HCT116 (cell line): ENCODE measurements around the gene MMP17. TPM values are rescaled to one million over a fixed set of nuclear protein-coding genes. Genes with fewer than 3 reads are reported as not detected.

Experiments
- ATAC-seq: fragments of 200-7000 bp; cut with Tn5 transposase; 2 replicates; pipeline ENCODE4 v1.9.1; 2020; ENCODE audit warnings: mild to moderate bottlenecking, moderate library complexity
- BruUV-seq: library from RNA; stranded (reverse); fragments of 400-500 nt; replicated peaks from 2 replicates; lab custom pipeline; 2021; lab: Mats Ljungman, UMichigan
- CTCF ChIA-PET: fragments of 300-600 bp; sonication (Branson Sonifier 250); formaldehyde crosslinking; loops from one replicate; lab custom pipeline; 2021; ENCODE audit warnings: antibody characterized with exemption; lab: Charles Lee
- POLR2A ChIA-PET: fragments of 300-600, 350-600 bp; sonication (Branson Sonifier 250); formaldehyde crosslinking; loops from one replicate; lab custom pipeline; 2021; ENCODE audit warnings: antibody characterized with exemption; lab: Charles Lee
- RAD21 ChIA-PET, 2 experiments: fragments of 300-600 bp; sonication (Branson Sonifier 250); formaldehyde crosslinking; loops; one replicate each; lab custom pipeline; 2023; ENCODE audit warnings: low total read pairs in 2 of 2; ENCODE audit not compliant: uncharacterized antibody in 2 of 2, unreplicated experiment in 2 of 2, low non-redundant PET in 1 of 2; lab: Charles Lee
- DNase-seq: peaks from one replicate; pipeline ENCODE4 v3.0.0-alpha.2; 2010; ENCODE audit warnings: low read depth, low spot score
- H2AFZ ChIP-seq: fragments of 200-600 bp; shearing (Covaris generic), sonication (generic); 2 replicates; pipeline ENCODE4 v1.6.1; 2017; ENCODE audit warnings: low read depth, mixed run types, mixed read lengths, antibody characterized with exemption, low read length; ENCODE audit not compliant: poor library complexity, severe bottlenecking
- H3K27ac ChIP-seq: 2 replicates; pipeline ENCODE4 v1.5.1; 2012; ENCODE audit warnings: low read depth, low read length
- H3K27me3 ChIP-seq: fragments of 200-600 bp; sonication (generic); 2 replicates; pipeline ENCODE4 v1.6.1; 2016; ENCODE audit warnings: mixed run types, low read length, mixed read lengths; ENCODE audit not compliant: insufficient read depth
- H3K36me3 ChIP-seq, 2 experiments: fragments of 200-500 bp in 1 of 2; fragments of 200-600 bp in 1 of 2; sonication (Bioruptor generic) in 1 of 2; sonication (generic) in 1 of 2; 2 replicates each; pipeline versions ENCODE4 v1.5.1 to v1.6.1; 2014 to 2016; ENCODE audit warnings: low read length in 2 of 2, inconsistent platforms in 1 of 2, mixed read lengths in 1 of 2, mixed run types in 1 of 2; ENCODE audit not compliant: insufficient read depth in 2 of 2, control insufficient read depth in 1 of 2
- H3K4me1 ChIP-seq, 2 experiments: fragments of 200-600 bp in 1 of 2; sonication (generic) in 1 of 2; 2 replicates each; pipeline versions ENCODE4 v1.5.1 to v1.6.1; 2012 to 2017; ENCODE audit warnings: low read length in 2 of 2, inconsistent platforms in 1 of 2, mild to moderate bottlenecking in 1 of 2, mixed read lengths in 1 of 2, mixed run types in 1 of 2, moderate library complexity in 1 of 2; ENCODE audit not compliant: insufficient read depth in 2 of 2, control insufficient read depth in 1 of 2
- H3K4me2 ChIP-seq: fragments of 200-600 bp; sonication (generic); 2 replicates; pipeline ENCODE4 v1.6.1; 2017; ENCODE audit warnings: mixed run types, low read length, mixed read lengths
- H3K4me3 ChIP-seq, 2 experiments: fragments of 200-600 bp in 1 of 2; sonication (generic) in 1 of 2; replicated peaks in 1 of 2; 2 replicates each; pipeline ENCODE4 v1.5.1; 2011 to 2016; ENCODE audit warnings: low read length in 2 of 2, control low read depth in 1 of 2, low read depth in 1 of 2, mild to moderate bottlenecking in 1 of 2, mixed read lengths in 1 of 2, mixed run types in 1 of 2
- H3K79me2 ChIP-seq: fragments of 200-600 bp; sonication (generic); 2 replicates; pipeline ENCODE4 v1.6.1; 2017; ENCODE audit warnings: mild to moderate bottlenecking, mixed run types, low read length, moderate library complexity, mixed read lengths; ENCODE audit not compliant: insufficient read depth
- H3K9ac ChIP-seq: fragments of 200-600 bp; sonication (generic); 2 replicates; pipeline ENCODE4 v1.6.1; 2016; ENCODE audit warnings: low read length, mixed read lengths
- H3K9me2 ChIP-seq: fragments of 200-600 bp; sonication (generic), shearing (Covaris generic); 2 replicates; pipeline ENCODE4 v1.6.1; 2017; ENCODE audit warnings: mixed run types, mild to moderate bottlenecking, moderate library complexity; ENCODE audit not compliant: insufficient read depth
- H3K9me3 ChIP-seq, 2 experiments: fragments of 200-500 bp in 1 of 2; fragments of 200-600 bp in 1 of 2; sonication (Bioruptor generic) in 1 of 2; sonication (generic) in 1 of 2; 2 replicates each; pipeline ENCODE4 v1.6.1; 2014 to 2017; ENCODE audit warnings: low read length in 2 of 2, mixed read lengths in 2 of 2, inconsistent platforms in 1 of 2, low read depth in 1 of 2, mild to moderate bottlenecking in 1 of 2, mixed run types in 1 of 2, moderate library complexity in 1 of 2; ENCODE audit not compliant: control insufficient read depth in 1 of 2, insufficient read depth in 1 of 2
- H4K20me1 ChIP-seq: fragments of 200-600 bp; sonication (generic), shearing (Covaris generic); 2 replicates; pipeline ENCODE4 v1.6.1; 2017; ENCODE audit warnings: mixed run types, mild to moderate bottlenecking, moderate library complexity; ENCODE audit not compliant: insufficient read depth
- ATF3 ChIP-seq: IDR thresholded peaks from 2 replicates; pipeline ENCODE4 v1.6.1; 2012
- EZH2 ChIP-seq: fragments of 200-600 bp; sonication (generic); IDR thresholded peaks from 2 replicates; pipeline ENCODE4 v1.6.1; 2017; ENCODE audit warnings: antibody characterized with exemption, mixed run types
- FOSL1 ChIP-seq: IDR thresholded peaks from 2 replicates; pipeline ENCODE4 v1.6.1; 2012; ENCODE audit warnings: low read depth
- JUND ChIP-seq: IDR thresholded peaks from 2 replicates; pipeline ENCODE4 v1.6.1; 2012
- POLR2AphosphoS5 ChIP-seq: IDR thresholded peaks from 2 replicates; pipeline ENCODE4 v1.6.1; 2011; ENCODE audit warnings: mild to moderate bottlenecking, low read depth, low read length, moderate library complexity
- REST ChIP-seq: IDR thresholded peaks from 2 replicates; pipeline ENCODE4 v1.6.1; 2012; ENCODE audit warnings: low read depth
- SIN3A ChIP-seq: IDR thresholded peaks from 2 replicates; pipeline ENCODE4 v1.6.1; 2012; ENCODE audit warnings: low read depth
- SP1 ChIP-seq: IDR thresholded peaks from 2 replicates; pipeline ENCODE4 v1.6.1; 2012; ENCODE audit warnings: low read depth
- ZBTB33 ChIP-seq: IDR thresholded peaks from 2 replicates; pipeline ENCODE4 v1.6.1; 2011; ENCODE audit warnings: mild to moderate bottlenecking, low read length, moderate library complexity; ENCODE audit not compliant: insufficient replicate concordance; ENCODE audit errors: extremely low read depth
- ZFX ChIP-seq: fragments of 450-650 bp; IDR thresholded peaks from 2 replicates; pipeline ENCODE4 v1.6.1; 2017
- intact Hi-C: fragments of 100-400 bp; cut with micrococcal nuclease; formaldehyde crosslinking; loops from 2 replicates; pipeline ENCODE4 v1.10.0; 2022
- total RNA-seq: library from RNA; stranded (reverse); gene quantifications from one replicate; pipeline ENCODE4 v1.2.1, GENCODE V29; 2021; ENCODE audit not compliant: unreplicated experiment

The MMP17 gene
- total RNA-seq, 1 experiment from 2014 or later, result 14.3 TPM

GRCh38 chr12:131840643-131841416, 12.6 kb downstream of the MMP17 start (continued):
- TF ChIP-seq ZBTB33 (no peak), REST (no peak), POLR2AphosphoS5 (no peak), JUND (no peak), ATF3 (no peak)

- DNase-seq (no peak), ATAC-seq (no peak)
- intact Hi-C loops, result no loop called here
- Histone ChIP-seq H3K9me2 (no peaks in the 10 kb centered on the region), H3K79me2 (no peaks in the 10 kb centered on the region), H2AFZ (no peak overlapping the region), H3K9me3 (no peaks in the 10 kb centered on the region), H3K4me1 (no peaks in the 10 kb centered on the region), H3K9ac (no peak overlapping the region), H4K20me1 (no peaks in the 10 kb centered on the region), H3K27ac (no peak overlapping the region), H3K27me3 (no peaks in the 10 kb centered on the region), H3K36me3 (no peaks in the 10 kb centered on the region), H3K4me2 (no peak overlapping the region), H3K4me3 (no peak overlapping the region)
- CTCF ChIA-PET, result no interaction called here
- POLR2A ChIA-PET, result no interaction called here
- RAD21 ChIA-PET, result no interaction called here
- no TSS peak for BruUV-seq
- TF ChIP-seq POLR2AphosphoS5 (no peak), ZBTB33 (no peak), SP1 (no peak), ATF3 (no peak), ZFX (no peak), REST (no peak), EZH2 (no peak), SIN3A (no peak), JUND (no peak), FOSL1 (no peak)
Measured at GRCh38 chr12:131841547-131841946, 13.4 kb downstream of the MMP17 start.
